Measurements from ENCODE around the gene SPTBN1. TPM values are rescaled to one million over a fixed set of nuclear protein-coding genes. Genes with fewer than 3 reads are reported as not detected.

Gene SPTBN1
- total RNA-seq, 3 donors from 2014 or later (not counting 1 experiment from before 2014, with no cell fraction given): 65.7 to 142 (median 68.3) TPM

- TF ChIP-seq CTCF (IDR thresholded peaks at IDR 0.05): no peak
- intact Hi-C loops (cut with micrococcal nuclease): no loop called here
- Mint-ChIP-seq H3K9me3 (no peaks in the 10 kb centered on the region), H3K36me3 (no peaks in the 10 kb centered on the region), H3K27me3 (ENCODE audit: low read depth in 2 of 2) (peaks cover 7% of the 10 kb centered on the region in 2 donors), H3K4me3 (no peak overlapping the region), H3K4me1 (peaks cover 15 to 17% of the 10 kb centered on the region in 2 donors), H3K27ac (peak overlapping the region in 1 of 2 donors; percentile 88)
- H3K27me3 ChIP-seq (ENCODE audit: control insufficient read depth, insufficient read depth, low read length): no peaks in the 10 kb centered on the region
- H3K4me3 ChIP-seq (ENCODE audit: low read length): no peak overlapping the region
- peaks cover 4% of the 10 kb centered on the region for H3K4me1 ChIP-seq (ENCODE audit: control insufficient read depth, insufficient read depth, low read length)
- WGBS (ENCODE audit: insufficient coverage): 100% methylated on average over 1 of the region's 2 CpGs
- DNase-seq: no peak
- no peaks in the 10 kb centered on the region for H3K36me3 ChIP-seq (ENCODE audit: control insufficient read depth, insufficient read depth, low read length)
- no peak for ATAC-seq
- peaks cover 3% of the 10 kb centered on the region for H3K9me3 ChIP-seq (ENCODE audit: control insufficient read depth, insufficient read depth, low read length)
- H3K27ac ChIP-seq (ENCODE audit: low read length): no peak overlapping the region
These were observed 35.5 kb upstream of the SPTBN1 start for GRCh38 chr2:54420524-54421172.

GRCh38 chr2:54422072-54422581, 34.0 kb upstream of the SPTBN1 start:
- H3K4me1 ChIP-seq (ENCODE audit: control insufficient read depth, insufficient read depth, low read length): peaks cover 4% of the 10 kb centered on the region
- TF ChIP-seq CTCF (IDR thresholded peaks at IDR 0.05): no peak
- peak overlapping the region; percentile 84 for H3K4me3 Mint-ChIP-seq
- ATAC-seq (peak; percentile 78 to 85 (median 84)), DNase-seq (peak; percentile 59 to 64)
- H3K36me3 Mint-ChIP-seq: no peaks in the 10 kb centered on the region
- H3K27ac Mint-ChIP-seq: peak overlapping the region; percentile 85 to 88
- peaks cover 3% of the 10 kb centered on the region for H3K9me3 ChIP-seq (ENCODE audit: control insufficient read depth, insufficient read depth, low read length)
- 11% methylated on average over 10 of the region's 10 CpGs for WGBS (ENCODE audit: insufficient coverage)
- intact Hi-C loops (cut with micrococcal nuclease): no loop called here
- no peaks in the 10 kb centered on the region for H3K36me3 ChIP-seq (ENCODE audit: control insufficient read depth, insufficient read depth, low read length)
- no peaks in the 10 kb centered on the region for H3K9me3 Mint-ChIP-seq
- H3K4me3 ChIP-seq (ENCODE audit: low read length): peak overlapping the region; percentile 17
- peak overlapping the region; percentile 58 for H3K27ac ChIP-seq (ENCODE audit: low read length)
- H3K4me1 Mint-ChIP-seq: peaks cover 15 to 17% of the 10 kb centered on the region in 2 donors
- H3K27me3 ChIP-seq (ENCODE audit: control insufficient read depth, insufficient read depth, low read length): peaks cover 2% of the 10 kb centered on the region
- no peaks in the 10 kb centered on the region for H3K27me3 Mint-ChIP-seq (ENCODE audit: low read depth in 2 of 2)

- no peak for ATAC-seq
These were observed 32.9 kb upstream of the SPTBN1 start for GRCh38 chr2:54423213-54423612.

More at GRCh38 chr2:54423213-54423612, 32.9 kb upstream of the SPTBN1 start:
- no peak for TF ChIP-seq CTCF (IDR thresholded peaks at IDR 0.05)
- H3K4me3 ChIP-seq (ENCODE audit: low read length): no peak overlapping the region
- no peaks in the 10 kb centered on the region for H3K36me3 ChIP-seq (ENCODE audit: control insufficient read depth, insufficient read depth, low read length)
- no CpG with 5 or more reads among the region's 2 CpGs for WGBS (ENCODE audit: insufficient coverage)
- H3K27me3 Mint-ChIP-seq (ENCODE audit: low read depth in 2 of 2): no peaks in the 10 kb centered on the region
- peaks cover 15 to 17% of the 10 kb centered on the region in 2 donors for H3K4me1 Mint-ChIP-seq
- peaks cover 3% of the 10 kb centered on the region for H3K9me3 ChIP-seq (ENCODE audit: control insufficient read depth, insufficient read depth, low read length)
- H3K27ac ChIP-seq (ENCODE audit: low read length): no peak overlapping the region
- H3K4me3 Mint-ChIP-seq: no peak overlapping the region
- no peaks in the 10 kb centered on the region for H3K36me3 Mint-ChIP-seq
- no peak overlapping the region for H3K27ac Mint-ChIP-seq
- no peaks in the 10 kb centered on the region for H3K9me3 Mint-ChIP-seq
- H3K27me3 ChIP-seq (ENCODE audit: control insufficient read depth, insufficient read depth, low read length): peaks cover 2% of the 10 kb centered on the region
- DNase-seq: no peak
- intact Hi-C loops (cut with micrococcal nuclease): no loop called here
- H3K4me1 ChIP-seq (ENCODE audit: control insufficient read depth, insufficient read depth, low read length): peaks cover 4% of the 10 kb centered on the region

Measured in natural killer cell (primary cell).